ENCODE data around the gene F2. TPM values are rescaled to one million over a fixed set of nuclear protein-coding genes. Genes with fewer than 3 reads are reported as not detected.

F2 gene
- total and polyA plus RNA-seq, 2 of the 13 experiments (the other 11 are each of a cell fraction or from before 2014, with no cell fraction given) = 330 to 801 TPM

DNA sequence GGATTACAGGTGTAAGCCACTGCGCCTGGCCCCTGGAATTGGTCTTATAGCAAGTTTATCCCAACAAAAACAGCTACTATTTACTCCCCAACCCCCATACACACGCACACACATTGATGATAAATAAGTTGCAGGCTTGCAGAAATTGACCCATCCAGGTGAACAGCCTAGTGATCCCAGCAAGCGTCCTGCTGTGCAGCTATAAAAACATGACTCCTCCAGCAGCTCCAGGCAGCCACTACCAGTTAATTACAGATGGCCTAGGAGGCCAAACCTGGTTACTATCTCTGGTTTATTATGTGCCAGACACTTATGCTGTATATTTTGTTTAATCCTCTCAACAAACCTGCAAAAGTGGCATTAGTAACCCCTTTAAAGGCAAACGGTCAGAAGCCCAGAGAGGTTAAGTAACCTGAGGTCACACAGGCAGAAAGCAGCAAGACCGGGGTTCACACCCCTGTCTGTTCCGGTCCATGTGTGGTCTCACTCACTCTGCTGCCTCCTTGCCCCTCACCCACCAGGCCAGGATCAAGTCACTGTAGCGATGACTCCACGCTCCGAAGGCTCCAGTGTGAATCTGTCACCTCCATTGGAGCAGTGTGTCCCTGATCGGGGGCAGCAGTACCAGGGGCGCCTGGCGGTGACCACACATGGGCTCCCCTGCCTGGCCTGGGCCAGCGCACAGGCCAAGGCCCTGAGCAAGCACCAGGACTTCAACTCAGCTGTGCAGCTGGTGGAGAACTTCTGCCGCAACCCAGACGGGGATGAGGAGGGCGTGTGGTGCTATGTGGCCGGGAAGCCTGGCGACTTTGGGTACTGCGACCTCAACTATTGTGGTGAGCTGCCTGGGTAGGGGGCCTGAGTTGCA, 6.6 kb downstream of the F2 start (continued):
- TF ChIP-seq RARG (CRISPR knock-in tag; IDR thresholded peaks at IDR 0.05; ENCODE audit: low read depth) = no peak
- peak; percentile 59; the same call in 1 of the 2 replicates for TF ChIP-seq ZNF768 (CRISPR knock-in tag; IDR thresholded peaks at IDR 0.05)
- TF ChIP-seq MYNN (CRISPR knock-in tag; IDR thresholded peaks at IDR 0.05; ENCODE audit: low read depth) = no peak
- TF ChIP-seq AGO2 (optimal IDR thresholded peaks at IDR 0.05; ENCODE audit: low read depth, low read length) = peak; percentile 98
- peak; percentile 68 for TF ChIP-seq POLR2G (IDR thresholded peaks at IDR 0.05; ENCODE audit: low read depth, low read length)
- TF ChIP-seq POLR2A (IDR thresholded peaks at IDR 0.05; ENCODE audit: insufficient read depth in 1 of 2, low read depth in 2 of 2, low read length in 2 of 2) = peak in 1 of 2 experiments; percentile 49; a peak in 1 of 4 replicates
- no peak for TF ChIP-seq HMG20B (CRISPR knock-in tag; conservative IDR thresholded peaks at IDR 0.05)
- TF ChIP-seq ZFP36 (IDR thresholded peaks at IDR 0.05; ENCODE audit: borderline replicate concordance, low read depth, low read length, partially characterized antibody) = no peak
- TF ChIP-seq NONO (IDR thresholded peaks at IDR 0.05) = no peak
- peak; percentile 50; the same call in 1 of the 2 replicates for TF ChIP-seq NONO (CRISPR knock-in tag; conservative IDR thresholded peaks at IDR 0.05)
- peak; percentile 56 for TF ChIP-seq RBM22 (optimal IDR thresholded peaks at IDR 0.05; ENCODE audit: low read length)
- TF ChIP-seq FOXC1 (CRISPR knock-in tag; IDR thresholded peaks at IDR 0.05; ENCODE audit: borderline replicate concordance) = 0 out of 2 replicates have a peak, but pooled peaks have one; percentile 21
- no peak for TF ChIP-seq ZNF83 (CRISPR knock-in tag; IDR thresholded peaks at IDR 0.05; ENCODE audit: borderline replicate concordance)
- 0 out of 2 replicates have a peak, but pooled peaks have one; percentile 6 for TF ChIP-seq SRY (CRISPR knock-in tag; IDR thresholded peaks at IDR 0.05)
